K562 (cell line): ENCODE results near the gene LMLN. TPM values are rescaled to one million over a fixed set of nuclear protein-coding genes. Genes with fewer than 3 reads are reported as not detected.

ENCODE experiments used
- COPS2 ChIP-seq: fragments of 450-650 bp; conservative IDR thresholded peaks from 2 replicates; pipeline ENCODE4 v1.6.1; 2016; ENCODE audit warnings: mild to moderate bottlenecking, moderate library complexity
- CTBP1 ChIP-seq: fragments of 450-650 bp; IDR thresholded peaks from 2 replicates; pipeline ENCODE4 v1.6.1; 2016; ENCODE audit warnings: borderline replicate concordance
- NFYB ChIP-seq: IDR thresholded peaks from 2 replicates; pipeline ENCODE4 v1.6.1; 2011; ENCODE audit warnings: mild to moderate bottlenecking, moderate library complexity; ENCODE audit not compliant: insufficient read length; ENCODE audit errors: extremely low read depth
- NRF1 ChIP-seq, 2 experiments: fragments of 450-650 bp; IDR thresholded peaks in 1 of 2; conservative IDR thresholded peaks in 1 of 2; 2 replicates each; pipeline ENCODE4 v1.6.1; 2014; ENCODE audit warnings: mild to moderate bottlenecking in 2 of 2
- OTX1 ChIP-seq: fragments of 450-650 bp; formaldehyde crosslinking; IDR thresholded peaks from 2 replicates; pipeline ENCODE4 v1.4.0; 2022; ENCODE audit warnings: mild to moderate bottlenecking
- PCBP2 ChIP-seq: fragments of 200-400 bp; formaldehyde crosslinking; IDR thresholded peaks from 2 replicates; pipeline ENCODE4 v1.6.1; 2018; ENCODE audit warnings: low read length, low read depth, mild to moderate bottlenecking, moderate library complexity; ENCODE audit not compliant: poor library complexity, severe bottlenecking
- POU5F1 ChIP-seq: fragments of 150-350 bp; IDR thresholded peaks from 2 replicates; pipeline ENCODE4 v1.6.1; 2014; ENCODE audit warnings: borderline replicate concordance, low read length, low read depth, mild to moderate bottlenecking; ENCODE audit not compliant: partially characterized antibody
- SAFB ChIP-seq: fragments of 200-400 bp; formaldehyde crosslinking; IDR thresholded peaks from 2 replicates; pipeline ENCODE4 v1.6.1; 2017; ENCODE audit warnings: low read depth, low read length, borderline replicate concordance
- SFPQ ChIP-seq: fragments of 200-400 bp; formaldehyde crosslinking; IDR thresholded peaks from 2 replicates; pipeline ENCODE4 v1.6.1; 2017; ENCODE audit warnings: mild to moderate bottlenecking, low read depth, low read length, moderate library complexity
- ZNF23 ChIP-seq: fragments of 250-450 bp; sonication (Bioruptor Pico); IDR thresholded peaks from 2 replicates; pipeline ENCODE4 v1.4.0; 2020; ENCODE audit warnings: mild to moderate bottlenecking
- ZNF239 ChIP-seq: fragments of 250-450 bp; sonication (Bioruptor Pico); IDR thresholded peaks from 2 replicates; pipeline ENCODE4 v1.4.0; 2020; ENCODE audit warnings: mild to moderate bottlenecking
- ZNF79 ChIP-seq: fragments of 250-450 bp; sonication (Bioruptor Pico); IDR thresholded peaks from 2 replicates; pipeline ENCODE4 v1.4.0; 2020; ENCODE audit warnings: low read depth, mild to moderate bottlenecking, moderate library complexity
- polyA plus RNA-seq, 8 experiments: library from polyadenylated mRNA; depleted of rRNA in 4 of 8; stranded (reverse) in 5 of 8; unstranded in 3 of 8; fragments of >200 nt; fragmentation: Nextera tagmentation in 2 of 8; fragmentation: Illumina TruSeq in 1 of 8; extraction: Ambion mirVana in 2 of 8; extraction: Trizol in 1 of 8; gene quantifications; 2 replicates each; pipeline versions ENCODE4 v1.2.1 to v1.2.3, GENCODE V29; 2011 to 2014; ENCODE audit warnings: inconsistent platforms in 1 of 8, missing spikeins in 1 of 8
- total RNA-seq, 7 experiments: library from RNA; depleted of rRNA in 6 of 7; stranded (reverse); fragments of >200 nt in 6 of 7; fragmentation: Illumina TruSeq in 2 of 7; extraction: Trizol in 2 of 7; gene quantifications; 2 replicates each; pipeline versions ENCODE4 v1.2.1 to v1.2.3, GENCODE V29; 2011 to 2021; ENCODE audit warnings: low replicate concordance in 1 of 7
- TF ChIP-seq, protein P1 (sequence below): fragments of 200-800 bp; sonication (Bioruptor generic); IDR thresholded peaks from 2 replicates; pipeline ENCODE4 v1.6.1; 2016; ENCODE audit warnings: missing genetic modification characterization, missing compliant biosample characterization
- TF ChIP-seq, protein P2 (sequence below), 2 experiments: fragments of 450-650 bp in 1 of 2; sonication (generic) in 1 of 2; formaldehyde crosslinking; conservative IDR thresholded peaks; 2 replicates each; pipeline versions ENCODE4 v1.4.0 to v1.8.1; 2020 to 2022; ENCODE audit warnings: mild to moderate bottlenecking in 1 of 2, missing genetic modification reagents in 1 of 2
- TF ChIP-seq, protein P3 (sequence below): fragments of 150-350 bp; IDR thresholded peaks from 2 replicates; pipeline ENCODE4 v1.6.1; 2014; ENCODE audit warnings: low read depth, mild to moderate bottlenecking, low read length, borderline replicate concordance

LMLN gene
- total and polyA plus RNA-seq, 9 of the 15 experiments (the other 6 are each of a cell fraction or from before 2014, with no cell fraction given): 2.2 to 15.9 (median 6.9) TPM

- TF ChIP-seq, protein P1, sequence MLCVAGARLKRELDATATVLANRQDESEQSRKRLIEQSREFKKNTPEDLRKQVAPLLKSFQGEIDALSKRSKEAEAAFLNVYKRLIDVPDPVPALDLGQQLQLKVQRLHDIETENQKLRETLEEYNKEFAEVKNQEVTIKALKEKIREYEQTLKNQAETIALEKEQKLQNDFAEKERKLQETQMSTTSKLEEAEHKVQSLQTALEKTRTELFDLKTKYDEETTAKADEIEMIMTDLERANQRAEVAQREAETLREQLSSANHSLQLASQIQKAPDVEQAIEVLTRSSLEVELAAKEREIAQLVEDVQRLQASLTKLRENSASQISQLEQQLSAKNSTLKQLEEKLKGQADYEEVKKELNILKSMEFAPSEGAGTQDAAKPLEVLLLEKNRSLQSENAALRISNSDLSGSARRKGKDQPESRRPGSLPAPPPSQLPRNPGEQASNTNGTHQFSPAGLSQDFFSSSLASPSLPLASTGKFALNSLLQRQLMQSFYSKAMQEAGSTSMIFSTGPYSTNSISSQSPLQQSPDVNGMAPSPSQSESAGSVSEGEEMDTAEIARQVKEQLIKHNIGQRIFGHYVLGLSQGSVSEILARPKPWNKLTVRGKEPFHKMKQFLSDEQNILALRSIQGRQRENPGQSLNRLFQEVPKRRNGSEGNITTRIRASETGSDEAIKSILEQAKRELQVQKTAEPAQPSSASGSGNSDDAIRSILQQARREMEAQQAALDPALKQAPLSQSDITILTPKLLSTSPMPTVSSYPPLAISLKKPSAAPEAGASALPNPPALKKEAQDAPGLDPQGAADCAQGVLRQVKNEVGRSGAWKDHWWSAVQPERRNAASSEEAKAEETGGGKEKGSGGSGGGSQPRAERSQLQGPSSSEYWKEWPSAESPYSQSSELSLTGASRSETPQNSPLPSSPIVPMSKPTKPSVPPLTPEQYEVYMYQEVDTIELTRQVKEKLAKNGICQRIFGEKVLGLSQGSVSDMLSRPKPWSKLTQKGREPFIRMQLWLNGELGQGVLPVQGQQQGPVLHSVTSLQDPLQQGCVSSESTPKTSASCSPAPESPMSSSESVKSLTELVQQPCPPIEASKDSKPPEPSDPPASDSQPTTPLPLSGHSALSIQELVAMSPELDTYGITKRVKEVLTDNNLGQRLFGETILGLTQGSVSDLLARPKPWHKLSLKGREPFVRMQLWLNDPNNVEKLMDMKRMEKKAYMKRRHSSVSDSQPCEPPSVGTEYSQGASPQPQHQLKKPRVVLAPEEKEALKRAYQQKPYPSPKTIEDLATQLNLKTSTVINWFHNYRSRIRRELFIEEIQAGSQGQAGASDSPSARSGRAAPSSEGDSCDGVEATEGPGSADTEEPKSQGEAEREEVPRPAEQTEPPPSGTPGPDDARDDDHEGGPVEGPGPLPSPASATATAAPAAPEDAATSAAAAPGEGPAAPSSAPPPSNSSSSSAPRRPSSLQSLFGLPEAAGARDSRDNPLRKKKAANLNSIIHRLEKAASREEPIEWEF (CRISPR knock-in tag): no peak
- no peak for TF ChIP-seq PCBP2
- TF ChIP-seq, protein P2, sequence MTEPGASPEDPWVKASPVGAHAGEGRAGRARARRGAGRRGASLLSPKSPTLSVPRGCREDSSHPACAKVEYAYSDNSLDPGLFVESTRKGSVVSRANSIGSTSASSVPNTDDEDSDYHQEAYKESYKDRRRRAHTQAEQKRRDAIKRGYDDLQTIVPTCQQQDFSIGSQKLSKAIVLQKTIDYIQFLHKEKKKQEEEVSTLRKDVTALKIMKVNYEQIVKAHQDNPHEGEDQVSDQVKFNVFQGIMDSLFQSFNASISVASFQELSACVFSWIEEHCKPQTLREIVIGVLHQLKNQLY (CRISPR knock-in tag; conservative IDR thresholded peaks at IDR 0.05): no peak
- TF ChIP-seq OTX1: no peak
- no peak for TF ChIP-seq SAFB
- TF ChIP-seq COPS2: no peak
- TF ChIP-seq, protein P3, sequence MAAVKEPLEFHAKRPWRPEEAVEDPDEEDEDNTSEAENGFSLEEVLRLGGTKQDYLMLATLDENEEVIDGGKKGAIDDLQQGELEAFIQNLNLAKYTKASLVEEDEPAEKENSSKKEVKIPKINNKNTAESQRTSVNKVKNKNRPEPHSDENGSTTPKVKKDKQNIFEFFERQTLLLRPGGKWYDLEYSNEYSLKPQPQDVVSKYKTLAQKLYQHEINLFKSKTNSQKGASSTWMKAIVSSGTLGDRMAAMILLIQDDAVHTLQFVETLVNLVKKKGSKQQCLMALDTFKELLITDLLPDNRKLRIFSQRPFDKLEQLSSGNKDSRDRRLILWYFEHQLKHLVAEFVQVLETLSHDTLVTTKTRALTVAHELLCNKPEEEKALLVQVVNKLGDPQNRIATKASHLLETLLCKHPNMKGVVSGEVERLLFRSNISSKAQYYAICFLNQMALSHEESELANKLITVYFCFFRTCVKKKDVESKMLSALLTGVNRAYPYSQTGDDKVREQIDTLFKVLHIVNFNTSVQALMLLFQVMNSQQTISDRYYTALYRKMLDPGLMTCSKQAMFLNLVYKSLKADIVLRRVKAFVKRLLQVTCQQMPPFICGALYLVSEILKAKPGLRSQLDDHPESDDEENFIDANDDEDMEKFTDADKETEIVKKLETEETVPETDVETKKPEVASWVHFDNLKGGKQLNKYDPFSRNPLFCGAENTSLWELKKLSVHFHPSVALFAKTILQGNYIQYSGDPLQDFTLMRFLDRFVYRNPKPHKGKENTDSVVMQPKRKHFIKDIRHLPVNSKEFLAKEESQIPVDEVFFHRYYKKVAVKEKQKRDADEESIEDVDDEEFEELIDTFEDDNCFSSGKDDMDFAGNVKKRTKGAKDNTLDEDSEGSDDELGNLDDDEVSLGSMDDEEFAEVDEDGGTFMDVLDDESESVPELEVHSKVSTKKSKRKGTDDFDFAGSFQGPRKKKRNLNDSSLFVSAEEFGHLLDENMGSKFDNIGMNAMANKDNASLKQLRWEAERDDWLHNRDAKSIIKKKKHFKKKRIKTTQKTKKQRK: no peak
- TF ChIP-seq ZNF23 (CRISPR knock-in tag): no peak
- peak; percentile 74 for TF ChIP-seq NFYB
- TF ChIP-seq ZNF79 (CRISPR knock-in tag): no peak
- no peak for TF ChIP-seq POU5F1
- peak; percentile 72 for TF ChIP-seq CTBP1
- no peak for TF ChIP-seq SFPQ
- TF ChIP-seq ZNF239 (CRISPR knock-in tag): no peak
- TF ChIP-seq NRF1 (conservative IDR thresholded peaks at IDR 0.05 in 1 of 2, IDR thresholded peaks at IDR 0.05 in 1 of 2): peak; percentile 91 to 93
Measured at GRCh38 chr3:197959891-197960693, at the start of gene LMLN (continued).
